Type B pancreatic cell (in vitro differentiated cells): ENCODE results near the gene LRIT1. TPM values are rescaled to one million over a fixed set of nuclear protein-coding genes. Genes with fewer than 3 reads are reported as not detected.
A peak's percentile ranks its signal among the peaks of the same experiment; 100 is the strongest.

ENCODE experiments used
- DNase-seq: peaks from one replicate; pipeline ENCODE4 v3.0.0; 2021; ENCODE audit warnings: mixed read lengths; ENCODE audit not compliant: unreplicated experiment; ENCODE audit errors: extremely low spot score
- H3K27ac Mint-ChIP-seq: 2 replicates; pipeline ENCODE4 v1.8.0; 2021; ENCODE audit warnings: mild to moderate bottlenecking, mixed read lengths
- H3K27me3 Mint-ChIP-seq: 2 replicates; pipeline ENCODE4 v1.8.0; 2021; ENCODE audit warnings: mixed read lengths
- H3K36me3 Mint-ChIP-seq: 2 replicates; pipeline ENCODE4 v1.8.0; 2021; ENCODE audit warnings: mixed read lengths
- H3K4me1 Mint-ChIP-seq: one replicate; pipeline ENCODE4 v1.8.0; 2021; ENCODE audit warnings: mixed read lengths; ENCODE audit not compliant: unreplicated experiment
- H3K4me3 Mint-ChIP-seq: 2 replicates; pipeline ENCODE4 v1.8.0; 2021; ENCODE audit warnings: mild to moderate bottlenecking, mixed read lengths
- H3K9me3 Mint-ChIP-seq: 2 replicates; pipeline ENCODE4 v1.8.0; 2021; ENCODE audit warnings: mixed read lengths
- total RNA-seq: library from RNA; stranded (reverse); gene quantifications from 2 replicates; pipeline ENCODE4 v1.2.1, GENCODE V29; 2021; ENCODE audit warnings: low replicate concordance
- TF ChIP-seq, protein P1 (sequence below): fragments of 200-600 bp; sonication (generic); conservative IDR thresholded peaks from 2 replicates; pipeline ENCODE4 v1.5.0; 2021; ENCODE audit warnings: antibody characterized with exemption, mild to moderate bottlenecking

LRIT1 gene
- total RNA-seq, 1 donor from 2014 or later, result not detected

DNA sequence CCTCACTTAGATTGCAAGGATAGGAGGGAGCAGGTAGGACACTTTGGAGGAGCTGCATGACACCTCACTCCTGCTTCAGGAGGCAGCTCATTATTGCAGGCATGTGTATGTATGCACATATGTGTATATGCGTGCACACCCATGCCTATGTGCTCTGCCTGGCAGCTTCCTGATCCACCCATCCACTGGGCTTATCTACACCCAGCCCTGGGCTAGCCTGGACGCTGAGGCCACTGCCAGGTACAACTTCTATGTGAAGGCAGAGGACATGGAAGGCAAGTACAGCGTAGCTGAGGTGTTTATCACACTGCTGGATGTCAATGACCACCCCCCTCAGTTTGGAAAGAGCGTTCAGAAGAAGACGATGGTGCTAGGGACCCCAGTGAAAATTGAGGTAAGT is 29.3 kb downstream of the LRIT1 start:
- H3K9me3 Mint-ChIP-seq, result no peaks in the 10 kb centered on the region
- TF ChIP-seq, protein P1, sequence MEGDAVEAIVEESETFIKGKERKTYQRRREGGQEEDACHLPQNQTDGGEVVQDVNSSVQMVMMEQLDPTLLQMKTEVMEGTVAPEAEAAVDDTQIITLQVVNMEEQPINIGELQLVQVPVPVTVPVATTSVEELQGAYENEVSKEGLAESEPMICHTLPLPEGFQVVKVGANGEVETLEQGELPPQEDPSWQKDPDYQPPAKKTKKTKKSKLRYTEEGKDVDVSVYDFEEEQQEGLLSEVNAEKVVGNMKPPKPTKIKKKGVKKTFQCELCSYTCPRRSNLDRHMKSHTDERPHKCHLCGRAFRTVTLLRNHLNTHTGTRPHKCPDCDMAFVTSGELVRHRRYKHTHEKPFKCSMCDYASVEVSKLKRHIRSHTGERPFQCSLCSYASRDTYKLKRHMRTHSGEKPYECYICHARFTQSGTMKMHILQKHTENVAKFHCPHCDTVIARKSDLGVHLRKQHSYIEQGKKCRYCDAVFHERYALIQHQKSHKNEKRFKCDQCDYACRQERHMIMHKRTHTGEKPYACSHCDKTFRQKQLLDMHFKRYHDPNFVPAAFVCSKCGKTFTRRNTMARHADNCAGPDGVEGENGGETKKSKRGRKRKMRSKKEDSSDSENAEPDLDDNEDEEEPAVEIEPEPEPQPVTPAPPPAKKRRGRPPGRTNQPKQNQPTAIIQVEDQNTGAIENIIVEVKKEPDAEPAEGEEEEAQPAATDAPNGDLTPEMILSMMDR, result no peak
- H3K27me3 Mint-ChIP-seq, result peaks cover 35% of the 10 kb centered on the region
- H3K4me1 Mint-ChIP-seq, result no peaks in the 10 kb centered on the region
- H3K4me3 Mint-ChIP-seq, result no peak overlapping the region
- no peaks in the 10 kb centered on the region for H3K36me3 Mint-ChIP-seq
- H3K27ac Mint-ChIP-seq, result no peak overlapping the region
- no peak for DNase-seq

DNA sequence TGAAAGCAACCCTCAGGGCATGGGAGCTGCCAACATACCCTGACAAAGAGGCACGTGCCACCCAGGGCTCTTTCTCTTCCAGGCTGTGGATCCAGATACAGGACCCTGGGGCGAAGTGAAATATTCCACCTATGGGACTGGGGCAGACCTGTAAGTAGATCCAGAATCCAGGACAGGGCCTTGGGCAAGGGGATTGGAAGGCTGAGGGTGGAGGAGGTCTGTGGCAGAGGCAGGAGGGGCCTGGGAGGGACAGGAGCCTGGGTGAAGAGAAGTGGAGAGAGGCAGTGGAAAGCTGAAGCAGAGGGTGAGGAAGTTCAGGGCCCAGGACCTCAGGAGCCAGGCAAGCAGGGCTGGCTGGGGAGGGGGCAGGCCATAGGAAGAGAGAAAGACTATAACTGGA is 29.8 kb downstream of the LRIT1 start:
- H3K36me3 Mint-ChIP-seq, result no peaks in the 10 kb centered on the region
- TF ChIP-seq, protein P1, result no peak
- no peak overlapping the region for H3K4me3 Mint-ChIP-seq
- H3K9me3 Mint-ChIP-seq, result no peaks in the 10 kb centered on the region
- H3K4me1 Mint-ChIP-seq, result no peaks in the 10 kb centered on the region
- peaks cover 39% of the 10 kb centered on the region for H3K27me3 Mint-ChIP-seq
- no peak overlapping the region for H3K27ac Mint-ChIP-seq
- DNase-seq, result no peak

DNA sequence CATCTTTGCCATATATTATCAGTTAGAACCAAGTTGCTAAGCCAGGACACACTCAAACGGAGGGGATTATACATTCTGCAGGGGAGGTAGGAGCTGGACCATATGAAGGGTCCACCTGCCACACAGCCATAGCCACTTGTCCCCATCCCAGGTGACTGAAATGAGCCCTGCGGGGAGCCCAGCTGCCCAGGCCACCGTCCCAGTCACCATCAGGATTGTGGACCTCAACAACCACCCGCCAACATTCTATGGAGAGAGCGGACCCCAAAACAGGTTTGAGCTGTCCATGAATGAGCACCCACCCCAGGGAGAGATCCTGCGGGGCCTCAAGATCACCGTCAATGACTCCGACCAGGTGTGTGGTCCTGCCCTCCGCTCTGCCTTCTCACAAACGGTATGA is 33.3 kb downstream of the LRIT1 start:
- H3K9me3 Mint-ChIP-seq, result no peaks in the 10 kb centered on the region
- no peak overlapping the region for H3K4me3 Mint-ChIP-seq
- H3K36me3 Mint-ChIP-seq, result no peaks in the 10 kb centered on the region
- TF ChIP-seq, protein P1, result no peak
- no peak overlapping the region for H3K27ac Mint-ChIP-seq
- no peak for DNase-seq
- peaks cover 51% of the 10 kb centered on the region for H3K27me3 Mint-ChIP-seq
- no peaks in the 10 kb centered on the region for H3K4me1 Mint-ChIP-seq

DNA sequence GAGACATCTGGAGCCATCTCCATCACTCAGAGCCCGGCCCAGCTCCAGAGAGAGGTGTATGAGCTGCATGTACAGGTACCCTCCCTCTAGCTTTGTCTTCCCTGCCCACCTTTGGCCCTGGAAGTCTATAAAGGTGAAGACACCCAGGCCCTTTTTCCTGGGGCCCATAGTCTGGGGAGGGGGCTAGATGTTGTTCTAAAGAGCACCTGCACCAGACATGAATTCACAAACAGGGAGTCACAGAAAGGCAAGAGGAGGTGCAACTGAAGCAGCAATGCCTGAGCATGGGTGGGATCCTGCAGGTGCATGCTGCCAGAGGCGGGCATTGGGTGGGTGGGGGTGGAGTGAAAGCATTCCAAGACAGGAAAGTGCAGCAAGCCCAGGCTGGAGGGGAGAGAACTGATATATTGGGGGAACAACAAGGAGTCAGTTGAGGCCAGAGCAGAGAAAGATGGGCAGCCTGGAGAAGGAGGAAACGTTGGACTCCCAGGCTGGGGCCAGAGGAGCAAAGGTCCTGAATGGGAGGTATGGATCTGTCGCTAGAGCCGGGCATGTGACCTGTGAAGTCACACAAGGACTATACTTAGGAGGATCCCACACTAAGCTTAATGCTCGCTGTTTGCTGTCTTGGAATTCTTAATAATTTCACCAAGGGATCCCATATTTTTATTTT is 35.4 kb downstream of the LRIT1 start:
- peaks cover 38% of the 10 kb centered on the region for H3K27me3 Mint-ChIP-seq
- H3K4me1 Mint-ChIP-seq, result no peaks in the 10 kb centered on the region
- H3K9me3 Mint-ChIP-seq, result no peaks in the 10 kb centered on the region
- no peak overlapping the region for H3K4me3 Mint-ChIP-seq
- H3K36me3 Mint-ChIP-seq, result no peaks in the 10 kb centered on the region
- no peak overlapping the region for H3K27ac Mint-ChIP-seq
- TF ChIP-seq, protein P1, result peak; percentile 43
- no peak for DNase-seq

DNA sequence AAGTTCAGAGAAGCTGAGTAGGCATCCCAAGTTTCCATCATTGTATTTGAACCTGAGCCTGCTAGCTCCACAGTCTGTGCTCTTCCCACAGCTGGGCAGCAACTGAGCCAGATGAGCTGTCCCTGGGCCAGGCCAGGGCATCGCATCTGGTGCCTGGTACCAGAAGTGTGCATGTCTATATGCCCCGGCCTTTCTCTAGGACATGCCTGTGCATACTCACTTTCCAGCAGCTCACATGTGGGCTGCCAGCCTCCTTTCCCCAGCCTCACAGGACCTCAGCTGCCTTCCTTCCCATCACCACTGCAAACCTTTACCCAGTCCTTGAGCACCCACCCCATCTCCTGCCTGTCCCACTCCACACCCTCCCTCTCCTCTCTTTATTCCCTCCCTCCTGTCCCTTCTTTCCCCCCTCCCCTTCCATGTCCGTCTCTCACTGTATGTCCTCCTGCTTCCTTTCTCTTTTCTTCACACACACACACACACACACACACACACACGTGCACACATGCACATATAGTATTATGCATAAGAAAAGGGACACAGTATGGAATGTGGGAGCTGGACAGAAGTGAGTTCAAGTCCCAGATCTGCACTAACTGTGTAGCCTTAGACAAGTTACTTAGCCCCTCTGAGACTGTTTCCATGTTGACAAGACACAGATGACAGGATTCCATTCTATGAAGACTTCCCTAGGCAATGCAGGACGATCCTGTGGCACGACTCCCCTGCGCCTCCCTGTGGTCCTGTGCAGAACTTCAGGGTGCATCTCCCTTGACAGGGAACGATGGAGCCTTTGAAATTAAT is 36.1 kb downstream of the LRIT1 start:
- Mint-ChIP-seq H3K4me3 (no peak overlapping the region), H3K27ac (no peak overlapping the region), H3K9me3 (no peaks in the 10 kb centered on the region), H3K36me3 (no peaks in the 10 kb centered on the region), H3K27me3 (peaks cover 45% of the 10 kb centered on the region), H3K4me1 (no peaks in the 10 kb centered on the region)
- no peak for DNase-seq
- TF ChIP-seq, protein P1, result peak; percentile 83
